DOHH2 (cell line): ENCODE data around the gene RAC2.

Source experiments
- H3F3A ChIP-seq: fragments of 200-600 bp; sonication (generic), shearing (Covaris generic); 2 replicates; pipeline ENCODE4 v1.6.0; 2016; ENCODE audit warnings: antibody characterized with exemption, mild to moderate bottlenecking; ENCODE audit not compliant: control insufficient read depth, insufficient read depth
- H3K27ac ChIP-seq: fragments of 200-600 bp; sonication (generic); 2 replicates; pipeline ENCODE4 v1.5.1; 2014; ENCODE audit warnings: low read depth, mild to moderate bottlenecking, low read length, moderate library complexity
- H3K27me3 ChIP-seq: fragments of 200-600 bp; sonication (generic); 2 replicates; pipeline ENCODE4 v1.6.1; 2014; ENCODE audit warnings: mild to moderate bottlenecking, low read length, mixed read lengths; ENCODE audit not compliant: control insufficient read depth
- H3K36me3 ChIP-seq: fragments of 200-600 bp; sonication (generic); 2 replicates; pipeline ENCODE4 v1.6.1; 2014; ENCODE audit warnings: mild to moderate bottlenecking, low read length, moderate library complexity, mixed read lengths; ENCODE audit not compliant: control insufficient read depth
- H3K4me1 ChIP-seq: fragments of 200-600 bp; sonication (generic); 2 replicates; pipeline ENCODE4 v1.6.1; 2014; ENCODE audit warnings: mild to moderate bottlenecking, low read length, mixed read lengths; ENCODE audit not compliant: control insufficient read depth
- H3K4me2 ChIP-seq: fragments of 200-600 bp; sonication (generic); 2 replicates; pipeline ENCODE4 v1.6.0; 2014; ENCODE audit warnings: mild to moderate bottlenecking, low read length, moderate library complexity
- H3K4me3 ChIP-seq: fragments of 200-600 bp; sonication (generic); 2 replicates; pipeline ENCODE4 v1.5.1; 2014; ENCODE audit warnings: mild to moderate bottlenecking, low read length, mixed read lengths
- H3K79me2 ChIP-seq: fragments of 200-600 bp; sonication (generic); 2 replicates; pipeline ENCODE4 v1.6.1; 2014; ENCODE audit warnings: mild to moderate bottlenecking, low read length, mixed read lengths; ENCODE audit not compliant: control insufficient read depth
- H3K9me2 ChIP-seq: fragments of 200-600 bp; sonication (generic); replicated peaks from 2 replicates; pipeline ENCODE4 v1.6.1; 2014; ENCODE audit warnings: mild to moderate bottlenecking, low read length, mixed read lengths; ENCODE audit not compliant: control insufficient read depth
- H3K9me3 ChIP-seq: fragments of 200-600 bp; sonication (generic); 2 replicates; pipeline ENCODE4 v1.6.1; 2014; ENCODE audit warnings: antibody characterized with exemption, low read length, mixed read lengths; ENCODE audit not compliant: control insufficient read depth, insufficient read depth
- H4K20me1 ChIP-seq: fragments of 200-600 bp; sonication (generic); 2 replicates; pipeline ENCODE4 v1.6.0; 2014; ENCODE audit warnings: low read depth, mild to moderate bottlenecking, antibody characterized with exemption, low read length, moderate library complexity; ENCODE audit not compliant: control insufficient read depth, insufficient read depth
- EZH2phosphoT487 ChIP-seq: fragments of 200-600 bp; sonication (generic); IDR thresholded peaks from 2 replicates; pipeline ENCODE4 v1.6.1; 2017; ENCODE audit warnings: borderline replicate concordance, mild to moderate bottlenecking, antibody characterized with exemption, low read length, moderate library complexity, mixed read lengths
- TF ChIP-seq, protein P1 (sequence below): fragments of 200-600 bp; sonication (generic); IDR thresholded peaks from one replicate; pipeline ENCODE4 v1.5.1; 2014; ENCODE audit warnings: antibody characterized with exemption, mild to moderate bottlenecking, low read depth, low read length; ENCODE audit not compliant: poor library complexity, severe bottlenecking

RAC2 gene

GRCh38 chr22:37179622-37180420 lies 64.2 kb downstream of the RAC2 start:
- no peak overlapping the region for H3K27ac ChIP-seq
- no peaks in the 10 kb centered on the region for H3F3A ChIP-seq
- H3K36me3 ChIP-seq = no peaks in the 10 kb centered on the region
- H4K20me1 ChIP-seq = no peaks in the 10 kb centered on the region; the same call in 1 of the 2 replicates
- no peak overlapping the region for H3K4me3 ChIP-seq
- no peak overlapping the region for H3K4me2 ChIP-seq
- H3K4me1 ChIP-seq = no peaks in the 10 kb centered on the region
- no peaks in the 10 kb centered on the region for H3K79me2 ChIP-seq
- H3K27me3 ChIP-seq = peaks cover 33% of the 10 kb centered on the region
- H3K9me2 ChIP-seq = no peaks in the 10 kb centered on the region
- no peaks in the 10 kb centered on the region for H3K9me3 ChIP-seq
- TF ChIP-seq EZH2phosphoT487 = no peak
- TF ChIP-seq, protein P1, sequence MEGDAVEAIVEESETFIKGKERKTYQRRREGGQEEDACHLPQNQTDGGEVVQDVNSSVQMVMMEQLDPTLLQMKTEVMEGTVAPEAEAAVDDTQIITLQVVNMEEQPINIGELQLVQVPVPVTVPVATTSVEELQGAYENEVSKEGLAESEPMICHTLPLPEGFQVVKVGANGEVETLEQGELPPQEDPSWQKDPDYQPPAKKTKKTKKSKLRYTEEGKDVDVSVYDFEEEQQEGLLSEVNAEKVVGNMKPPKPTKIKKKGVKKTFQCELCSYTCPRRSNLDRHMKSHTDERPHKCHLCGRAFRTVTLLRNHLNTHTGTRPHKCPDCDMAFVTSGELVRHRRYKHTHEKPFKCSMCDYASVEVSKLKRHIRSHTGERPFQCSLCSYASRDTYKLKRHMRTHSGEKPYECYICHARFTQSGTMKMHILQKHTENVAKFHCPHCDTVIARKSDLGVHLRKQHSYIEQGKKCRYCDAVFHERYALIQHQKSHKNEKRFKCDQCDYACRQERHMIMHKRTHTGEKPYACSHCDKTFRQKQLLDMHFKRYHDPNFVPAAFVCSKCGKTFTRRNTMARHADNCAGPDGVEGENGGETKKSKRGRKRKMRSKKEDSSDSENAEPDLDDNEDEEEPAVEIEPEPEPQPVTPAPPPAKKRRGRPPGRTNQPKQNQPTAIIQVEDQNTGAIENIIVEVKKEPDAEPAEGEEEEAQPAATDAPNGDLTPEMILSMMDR = no peak

DNA sequence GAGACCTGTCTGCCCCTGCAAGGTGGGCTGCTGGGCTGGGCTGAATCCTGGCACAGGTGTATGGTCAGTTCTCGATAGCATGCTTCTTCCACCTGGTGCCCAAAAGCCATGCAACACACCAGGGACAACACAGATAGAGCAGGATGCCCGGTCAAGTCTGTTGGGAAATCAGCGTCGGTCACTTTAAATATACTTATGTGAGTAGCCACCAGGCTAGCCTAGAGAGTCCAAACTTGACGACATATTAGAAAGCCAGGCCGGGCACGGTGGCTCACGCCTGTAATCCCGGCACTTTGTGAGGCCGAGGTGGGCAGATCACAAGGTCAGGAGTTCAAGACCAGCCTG lies 65.0 kb downstream of the RAC2 start:
- Histone ChIP-seq H3K27me3 (peaks cover 35% of the 10 kb centered on the region), H3F3A (no peaks in the 10 kb centered on the region), H3K27ac (no peak overlapping the region), H3K36me3 (no peaks in the 10 kb centered on the region), H3K4me1 (no peaks in the 10 kb centered on the region), H3K79me2 (no peaks in the 10 kb centered on the region), H3K9me3 (no peaks in the 10 kb centered on the region), H3K4me2 (no peak overlapping the region), H3K4me3 (no peak overlapping the region), H4K20me1 (no peaks in the 10 kb centered on the region; the same call in 1 of the 2 replicates), H3K9me2 (no peaks in the 10 kb centered on the region)
- TF ChIP-seq, protein P1 = no peak
- TF ChIP-seq EZH2phosphoT487 = no peak

- no peaks in the 10 kb centered on the region for H3K36me3 ChIP-seq
- no peaks in the 10 kb centered on the region for H3K9me2 ChIP-seq
- H3K4me3 ChIP-seq = no peak overlapping the region
- TF ChIP-seq, protein P1 = no peak
- no peak for TF ChIP-seq EZH2phosphoT487
- peaks cover 39% of the 10 kb centered on the region for H3K27me3 ChIP-seq
- no peaks in the 10 kb centered on the region for H3K4me1 ChIP-seq
- no peaks in the 10 kb centered on the region for H3F3A ChIP-seq
- no peaks in the 10 kb centered on the region; the same call in 1 of the 2 replicates for H4K20me1 ChIP-seq
- no peak overlapping the region for H3K27ac ChIP-seq
- no peak overlapping the region for H3K4me2 ChIP-seq
- no peaks in the 10 kb centered on the region for H3K79me2 ChIP-seq
- no peaks in the 10 kb centered on the region for H3K9me3 ChIP-seq
These were observed 65.5 kb downstream of the RAC2 start for GRCh38 chr22:37178350-37179125.
